Ectodermal cell (in vitro differentiated cells): ENCODE data around the gene MPLKIP.
"Not testable (repeated sequence)": the region's sequence is repeated elsewhere in the genome, so short reads cannot be mapped to it uniquely, and the experiment has no call there.

ENCODE experiments used
- H3K27ac ChIP-seq: 2 replicates; pipeline ENCODE4 v1.7.0; 2013; ENCODE audit warnings: mild to moderate bottlenecking, low read depth, low read length; ENCODE audit not compliant: insufficient read depth, poor library complexity, severe bottlenecking
- H3K27me3 ChIP-seq: 2 replicates; pipeline ENCODE4 v1.7.0; 2013; ENCODE audit warnings: mild to moderate bottlenecking, low read length; ENCODE audit not compliant: insufficient read depth, control insufficient read depth, poor library complexity, severe bottlenecking
- H3K36me3 ChIP-seq: one replicate; pipeline ENCODE4 v1.7.0; 2013; ENCODE audit warnings: low read length; ENCODE audit not compliant: control insufficient read depth, insufficient read depth
- H3K4me1 ChIP-seq: one replicate; pipeline ENCODE4 v1.7.0; 2013; ENCODE audit warnings: low read length; ENCODE audit not compliant: control insufficient read depth, insufficient read depth
- H3K4me3 ChIP-seq: 2 replicates; pipeline ENCODE4 v1.7.0; 2013; ENCODE audit warnings: low read depth, low read length, control low read depth; ENCODE audit not compliant: insufficient read depth
- H3K9me3 ChIP-seq: 2 replicates; pipeline ENCODE4 v1.7.0; 2013; ENCODE audit warnings: mild to moderate bottlenecking, low read length, moderate library complexity; ENCODE audit not compliant: control insufficient read depth
- WGBS, 2 experiments: methylation state at CpG; one replicate each; pipeline ENCODE4 v1.1.7; 2013; ENCODE audit warnings: missing lambda C conversion rate in 2 of 2; 5-methylcytosine and 5-hydroxymethylcytosine counted together

MPLKIP gene

DNA sequence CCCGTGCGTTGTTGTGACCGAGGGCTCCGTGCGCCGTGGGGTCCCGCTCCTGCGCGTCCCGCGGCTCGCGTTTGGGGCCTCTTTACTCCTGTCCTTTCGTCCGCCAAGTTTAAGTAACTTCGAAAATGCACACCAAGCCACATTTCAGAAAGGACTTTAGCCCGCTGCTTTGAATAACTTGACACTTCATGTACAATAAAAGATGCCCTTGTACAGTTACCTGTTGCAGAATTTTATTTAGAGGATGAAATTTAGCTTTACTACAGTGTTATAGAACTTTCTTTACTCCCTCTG is 842 bp upstream of the MPLKIP start:
- Histone ChIP-seq H3K36me3 (no peaks in the 10 kb centered on the region), H3K4me1 (peaks cover 5% of the 10 kb centered on the region), H3K9me3 (no peaks in the 10 kb centered on the region), H3K27ac (peak overlapping the region; percentile 8), H3K4me3 (peak overlapping the region; percentile 96), H3K27me3 (peaks cover 14% of the 10 kb centered on the region)
- 6 to 10% methylated on average over 16 to 17 of the region's 17 CpGs for WGBS, 2 experiments

DNA sequence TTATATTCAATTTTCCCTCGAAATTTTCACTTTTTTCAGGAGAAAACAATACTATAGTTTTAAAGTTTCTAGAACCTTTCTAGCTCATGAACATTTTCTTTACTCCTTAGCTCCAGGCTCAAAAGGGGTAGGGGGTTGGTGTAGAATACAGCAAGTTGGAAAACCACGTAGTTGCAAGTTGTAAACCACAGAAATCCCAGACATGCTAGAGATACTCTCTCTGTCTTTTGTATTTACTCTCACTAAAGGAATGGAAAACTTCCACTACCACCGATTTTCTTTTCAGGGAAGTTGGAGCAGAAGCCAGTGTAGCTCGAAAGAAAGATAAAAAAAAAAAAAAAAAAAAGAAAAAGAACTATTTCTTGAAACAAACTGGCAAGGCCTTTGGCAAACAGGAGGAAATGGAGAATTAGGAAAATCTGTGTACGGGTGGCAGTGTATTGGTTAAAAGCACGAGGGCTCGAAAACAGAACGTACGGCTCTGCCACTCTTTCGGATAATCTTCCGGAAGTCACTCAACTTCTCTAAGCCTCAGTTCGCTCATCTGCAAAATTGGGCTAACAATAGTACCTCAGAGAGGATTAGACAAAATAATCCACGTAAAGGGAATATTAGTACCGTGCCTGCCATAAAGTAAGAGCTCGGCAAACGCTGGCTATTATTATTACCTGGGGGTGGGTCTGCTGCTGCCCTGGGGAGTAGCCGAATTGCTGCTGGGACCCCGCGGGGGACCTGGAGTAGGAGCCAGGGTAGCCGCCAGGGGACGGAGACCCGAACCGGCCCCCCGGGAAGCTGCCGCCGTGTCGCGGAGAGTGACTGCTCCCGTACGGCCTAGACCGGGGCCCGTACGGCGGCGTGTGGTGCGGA is 628 bp downstream of the MPLKIP start:
- 0 to 1% methylated on average over 33 to 35 of the region's 36 CpGs for WGBS, 2 experiments
- H3K36me3 ChIP-seq: no peaks in the 10 kb centered on the region

DNA sequence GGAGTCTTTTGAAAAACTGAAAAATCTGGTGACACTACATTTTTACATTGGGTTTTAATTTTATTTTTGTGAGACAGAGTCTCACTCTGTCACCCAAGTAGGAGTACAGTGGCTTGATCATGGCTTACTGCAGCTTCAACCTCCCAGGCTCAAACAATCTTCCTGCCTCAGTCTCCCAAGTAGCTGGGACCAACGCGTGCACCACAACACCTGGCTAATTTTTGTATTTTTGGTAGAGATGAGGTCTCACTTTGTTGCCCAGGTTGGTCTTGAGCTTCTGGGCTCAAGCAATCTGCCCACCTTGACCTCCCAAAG is 11.5 kb downstream of the MPLKIP start:
- no peaks in the 10 kb centered on the region for H3K4me1 ChIP-seq
- H3K9me3 ChIP-seq: no peaks in the 10 kb centered on the region
- H3K36me3 ChIP-seq: no peaks in the 10 kb centered on the region
- no peak overlapping the region for H3K27ac ChIP-seq
- no peak overlapping the region for H3K4me3 ChIP-seq
- WGBS, 2 experiments: 86 to 91% methylated on average over 2 of the region's 2 CpGs
- no peaks in the 10 kb centered on the region for H3K27me3 ChIP-seq

More for the DNA sequence above, 628 bp downstream of the MPLKIP start:
- H3K27me3 ChIP-seq: peaks cover 14% of the 10 kb centered on the region
- H3K4me1 ChIP-seq: peaks cover 5% of the 10 kb centered on the region
- peak overlapping the region; percentile 82 for H3K27ac ChIP-seq
- peak overlapping the region; percentile 96 for H3K4me3 ChIP-seq
- no peaks in the 10 kb centered on the region for H3K9me3 ChIP-seq

DNA sequence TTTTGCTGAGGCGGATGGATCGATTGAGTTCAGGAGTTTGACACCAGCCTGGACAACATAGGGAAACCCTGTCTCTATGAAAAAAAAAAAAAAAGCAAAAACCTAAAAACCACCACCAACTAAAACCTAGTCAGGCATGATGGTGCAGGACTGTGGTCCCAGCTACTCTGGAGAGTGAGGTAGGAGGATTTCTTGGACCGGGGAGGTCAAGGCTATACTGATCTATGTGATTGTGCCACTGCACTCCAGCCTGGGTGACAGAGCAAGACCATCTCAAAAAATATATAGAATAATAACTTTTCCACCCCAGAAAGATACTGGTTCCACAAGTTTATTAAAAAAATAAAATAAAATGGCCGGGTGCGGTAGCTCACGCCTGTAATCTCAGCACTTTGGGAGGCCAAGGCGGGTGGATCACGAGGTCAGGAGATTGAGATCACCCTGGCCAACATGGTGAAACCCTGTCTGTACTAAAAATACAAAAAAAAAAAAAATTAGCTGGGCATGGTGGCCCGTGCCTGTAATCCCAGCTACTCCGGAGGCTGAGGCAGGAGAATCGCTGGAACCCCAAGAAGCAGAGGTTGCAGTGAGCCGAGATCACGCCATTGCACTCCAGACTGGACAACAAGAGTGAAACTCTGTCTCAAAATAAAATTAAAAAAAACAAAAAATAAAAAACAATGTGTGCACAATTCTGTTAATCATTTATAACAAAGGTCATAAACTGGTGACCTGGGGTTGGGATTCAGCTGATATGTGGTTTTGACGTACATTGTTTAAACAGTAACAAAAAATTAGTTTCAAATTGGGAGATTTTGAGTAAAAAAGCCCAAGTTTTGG is 12.1 kb downstream of the MPLKIP start:
- not testable (repeated sequence) for H3K27me3 ChIP-seq, H3K4me3 ChIP-seq, H3K27ac ChIP-seq, H3K9me3 ChIP-seq, H3K36me3 ChIP-seq, H3K4me1 ChIP-seq
- 90 to 92% methylated on average over 14 of the region's 14 CpGs for WGBS, 2 experiments

DNA sequence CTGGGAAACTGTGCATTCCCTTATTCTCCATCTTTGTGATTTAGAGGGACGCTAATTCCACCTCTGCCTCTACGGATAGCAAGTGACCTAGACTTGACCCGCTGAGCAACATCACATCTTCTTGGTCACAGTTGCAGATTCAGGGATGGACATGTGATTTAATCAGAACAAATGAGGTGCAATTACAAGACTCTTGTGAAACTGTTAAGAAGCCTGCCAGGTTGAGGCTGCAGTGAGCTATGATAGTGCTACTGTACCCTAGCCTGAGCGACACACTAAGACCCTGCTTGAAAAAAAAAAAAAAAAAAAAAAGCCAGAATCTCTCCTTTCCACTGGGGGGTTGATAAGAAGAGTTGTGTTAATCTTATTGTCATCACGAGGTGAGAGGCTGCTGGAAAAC is 14.4 kb downstream of the MPLKIP start:
- no peaks in the 10 kb centered on the region for H3K36me3 ChIP-seq
- H3K9me3 ChIP-seq: no peaks in the 10 kb centered on the region
- H3K27ac ChIP-seq: no peak overlapping the region
- no peaks in the 10 kb centered on the region for H3K27me3 ChIP-seq
- no peak overlapping the region for H3K4me3 ChIP-seq
- 85 to 86% methylated on average over 5 of the region's 5 CpGs for WGBS, 2 experiments
- no peaks in the 10 kb centered on the region for H3K4me1 ChIP-seq

DNA sequence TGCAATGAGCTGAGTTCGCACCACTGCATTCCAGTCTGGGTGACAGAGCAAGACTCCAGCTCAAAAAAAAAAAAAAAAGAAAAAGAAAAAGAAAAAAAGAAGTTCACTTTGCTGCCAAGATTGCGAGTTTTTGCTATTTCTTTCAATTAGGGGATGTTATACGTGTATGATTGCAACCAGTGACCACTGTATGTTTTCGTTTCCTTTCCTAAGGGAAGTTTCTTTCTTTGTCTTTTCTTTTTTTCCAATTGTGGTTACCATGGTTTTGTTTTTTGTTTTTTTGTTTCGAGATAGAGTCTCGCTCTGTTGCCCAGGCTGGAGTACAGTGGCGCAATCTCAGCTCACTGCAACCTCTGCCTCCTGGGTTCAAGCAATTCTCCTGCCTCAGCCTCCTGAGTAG is 16.2 kb downstream of the MPLKIP start:
- 93 to 94% methylated on average over 7 of the region's 7 CpGs for WGBS, 2 experiments
- H3K36me3 ChIP-seq, H3K27me3 ChIP-seq, H3K4me3 ChIP-seq, H3K4me1 ChIP-seq, H3K27ac ChIP-seq, H3K9me3 ChIP-seq: not testable (repeated sequence)

DNA sequence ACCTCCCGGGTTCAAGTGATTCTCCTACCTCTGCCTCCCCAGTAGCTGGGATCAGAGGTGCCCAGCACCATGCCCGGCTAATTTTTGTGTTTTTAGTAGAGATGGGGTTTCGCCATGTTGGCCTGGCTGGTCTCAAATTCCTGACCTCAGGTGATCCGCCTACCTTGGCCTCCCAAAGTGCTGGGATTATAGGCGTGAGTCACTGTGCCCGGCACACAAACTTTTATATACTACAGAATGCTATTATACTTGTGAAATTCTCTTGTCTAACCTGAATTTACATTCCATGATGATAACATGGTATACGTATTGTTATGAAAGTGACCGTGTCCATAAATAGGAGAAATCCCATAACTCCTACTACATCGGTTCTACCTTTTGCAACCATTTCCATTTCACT is 17.2 kb downstream of the MPLKIP start:
- WGBS, 2 experiments: 90 to 93% methylated on average over 7 to 9 of the region's 9 CpGs
- H3K9me3 ChIP-seq, H3K27ac ChIP-seq, H3K4me3 ChIP-seq, H3K27me3 ChIP-seq, H3K4me1 ChIP-seq, H3K36me3 ChIP-seq: not testable (repeated sequence)

DNA sequence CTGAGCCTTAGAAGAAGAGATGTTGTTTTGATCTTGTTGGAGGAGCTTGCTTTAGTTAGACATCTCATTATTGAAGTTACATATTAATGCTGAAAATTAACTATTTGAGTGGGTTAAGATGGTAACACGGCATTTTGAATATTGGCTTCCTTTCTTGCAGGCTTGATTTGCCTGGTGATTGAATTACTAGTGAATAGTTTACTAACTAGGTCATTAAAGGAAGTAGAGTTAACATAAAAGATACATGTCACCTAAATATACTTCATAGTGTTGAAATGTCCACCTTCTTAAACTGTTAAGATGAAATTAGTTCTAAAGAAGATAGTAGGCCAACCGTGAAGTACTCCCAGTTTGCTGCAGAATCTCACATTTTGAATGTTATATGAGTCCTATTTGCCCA is 18.5 kb downstream of the MPLKIP start:
- Histone ChIP-seq H3K4me3 (no peak overlapping the region), H3K9me3 (no peaks in the 10 kb centered on the region), H3K27me3 (no peaks in the 10 kb centered on the region), H3K4me1 (no peaks in the 10 kb centered on the region), H3K27ac (no peak overlapping the region), H3K36me3 (no peaks in the 10 kb centered on the region)
- WGBS, 2 experiments: 93 to 95% methylated on average over 2 of the region's 2 CpGs

DNA sequence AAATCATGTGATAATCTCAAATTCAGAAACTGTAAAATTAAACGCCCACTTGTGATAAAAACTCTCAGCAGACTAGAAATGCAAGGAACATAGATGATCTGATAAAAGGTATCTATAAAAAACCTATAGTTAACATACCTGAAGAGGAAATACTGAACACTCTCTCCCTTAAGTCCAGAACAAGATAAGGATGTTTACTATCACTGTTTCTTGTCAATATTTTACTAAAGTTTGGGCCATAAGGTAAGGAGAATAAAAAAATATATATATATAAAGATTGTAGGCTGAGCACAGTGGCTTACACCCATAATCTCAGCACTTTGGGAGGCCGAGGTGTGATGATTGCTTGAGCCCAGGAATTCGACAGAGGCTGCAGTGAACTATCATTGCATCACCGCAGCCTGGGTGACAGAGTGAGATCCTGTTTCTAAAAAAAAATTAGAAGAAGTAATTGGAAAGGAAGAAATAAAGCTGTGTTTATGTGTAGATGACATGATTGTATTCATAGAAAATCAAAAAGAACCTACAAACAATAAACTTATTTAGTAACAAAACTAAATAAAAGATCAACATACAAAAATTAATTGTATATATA is 28.4 kb downstream of the MPLKIP start:
- Histone ChIP-seq H3K27ac (no peak overlapping the region), H3K27me3 (no peaks in the 10 kb centered on the region), H3K36me3 (no peaks in the 10 kb centered on the region), H3K4me1 (no peaks in the 10 kb centered on the region), H3K4me3 (no peak overlapping the region), H3K9me3 (no peaks in the 10 kb centered on the region)
- WGBS, 2 experiments: 90 to 95% methylated on average over 3 of the region's 4 CpGs

DNA sequence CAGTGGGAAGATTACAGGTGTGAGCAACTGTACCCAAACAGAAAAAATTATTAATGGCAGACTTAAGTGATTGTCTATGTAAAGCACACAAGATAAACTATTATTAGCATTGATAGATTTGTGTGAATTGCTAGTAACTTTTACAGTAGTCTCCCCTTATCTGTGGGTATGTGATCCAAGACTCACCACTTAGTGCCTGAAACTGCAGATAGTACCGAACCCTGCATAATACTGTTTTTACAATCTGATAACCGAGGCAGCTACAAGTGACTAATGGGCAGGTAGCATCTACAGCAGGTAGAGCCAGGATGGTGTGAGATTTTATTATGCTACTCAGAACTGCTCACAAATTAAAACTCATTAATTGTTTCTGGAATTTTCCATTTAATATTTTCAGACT is 31.5 kb downstream of the MPLKIP start:
- no peaks in the 10 kb centered on the region for H3K4me1 ChIP-seq
- H3K36me3 ChIP-seq: no peaks in the 10 kb centered on the region
- no peaks in the 10 kb centered on the region for H3K9me3 ChIP-seq
- no peaks in the 10 kb centered on the region for H3K27me3 ChIP-seq
- H3K27ac ChIP-seq: no peak overlapping the region
- 90 to 100% methylated on average over 2 of the region's 2 CpGs for WGBS, 2 experiments
- no peak overlapping the region for H3K4me3 ChIP-seq
